Calu3 (cell line): ENCODE results near the gene KDM4B. TPM values are rescaled to one million over a fixed set of nuclear protein-coding genes. Genes with fewer than 3 reads are reported as not detected.

Experiments used
- BruUV-seq: library from RNA; stranded (reverse); fragments of 400-500 nt; replicated peaks from 2 replicates; lab custom pipeline; 2021; lab: Mats Ljungman, UMichigan
- CTCF ChIA-PET: fragments of 300-600 bp; sonication (Branson Sonifier 250); formaldehyde crosslinking; loops from one replicate; lab custom pipeline; 2022; ENCODE audit warnings: antibody characterized with exemption; lab: Charles Lee
- DNase-seq: peaks from one replicate; pipeline ENCODE4 v3.0.0; 2022
- H3K27ac Mint-ChIP-seq: one replicate; pipeline ENCODE4 v1.8.0; 2022; ENCODE audit warnings: mixed read lengths; ENCODE audit not compliant: unreplicated experiment
- H3K27me3 Mint-ChIP-seq: one replicate; pipeline ENCODE4 v1.8.0; 2022; ENCODE audit warnings: mixed read lengths; ENCODE audit not compliant: unreplicated experiment
- H3K36me3 Mint-ChIP-seq: one replicate; pipeline ENCODE4 v1.8.0; 2022; ENCODE audit warnings: mild to moderate bottlenecking, moderate library complexity, mixed read lengths; ENCODE audit not compliant: insufficient read depth, unreplicated experiment
- H3K4me1 Mint-ChIP-seq: one replicate; pipeline ENCODE4 v1.8.0; 2022; ENCODE audit warnings: mild to moderate bottlenecking, low read depth, mixed read lengths; ENCODE audit not compliant: unreplicated experiment
- H3K4me3 Mint-ChIP-seq: one replicate; pipeline ENCODE4 v1.8.0; 2022; ENCODE audit warnings: mild to moderate bottlenecking, low read depth, moderate library complexity, mixed read lengths; ENCODE audit not compliant: unreplicated experiment
- H3K9me3 Mint-ChIP-seq: one replicate; pipeline ENCODE4 v1.8.0; 2022; ENCODE audit warnings: low read depth, mixed read lengths; ENCODE audit not compliant: unreplicated experiment
- CTCF ChIP-seq: fragments of 200-600 bp; IDR thresholded peaks from one replicate; pipeline ENCODE4 v1.8.0; 2022; ENCODE audit warnings: antibody characterized with exemption; ENCODE audit not compliant: unreplicated experiment
- intact Hi-C: fragments of 100-400 bp; cut with micrococcal nuclease; formaldehyde crosslinking; loops from one replicate; pipeline ENCODE4 v1.10.0; 2022; ENCODE audit not compliant: unreplicated experiment
- total RNA-seq: library from RNA; stranded (reverse); gene quantifications from 2 replicates; pipeline ENCODE4 v1.2.3, GENCODE V29; 2022

Gene KDM4B
- total RNA-seq, 1 experiment from 2014 or later: 13.9 TPM

GRCh38 chr19:5113633-5114586 lies 145.0 kb downstream of the KDM4B start:
- no peaks in the 10 kb centered on the region for H3K36me3 Mint-ChIP-seq
- no peaks in the 10 kb centered on the region for H3K4me1 Mint-ChIP-seq
- no peak for DNase-seq
- CTCF ChIA-PET: no interaction called here
- intact Hi-C loops: no loop called here
- no TSS peak for BruUV-seq
- TF ChIP-seq CTCF: no peak
- no peak overlapping the region for H3K4me3 Mint-ChIP-seq
- H3K27ac Mint-ChIP-seq: no peak overlapping the region
- no peaks in the 10 kb centered on the region for H3K27me3 Mint-ChIP-seq
- H3K9me3 Mint-ChIP-seq: peaks cover 3% of the 10 kb centered on the region

- Mint-ChIP-seq H3K4me1 (no peaks in the 10 kb centered on the region), H3K4me3 (no peak overlapping the region), H3K9me3 (peaks cover 3% of the 10 kb centered on the region), H3K27me3 (no peaks in the 10 kb centered on the region), H3K27ac (no peak overlapping the region), H3K36me3 (peaks cover 4% of the 10 kb centered on the region)
- DNase-seq: no peak
- CTCF ChIA-PET: no interaction called here
- no peak for TF ChIP-seq CTCF
- no TSS peak for BruUV-seq
- intact Hi-C loops: no loop called here
Observed at GRCh38 chr19:5114727-5115126, 145.8 kb downstream of the KDM4B start.

- no peak for TF ChIP-seq CTCF
- CTCF ChIA-PET: no interaction called here
- Mint-ChIP-seq H3K9me3 (peaks cover 3% of the 10 kb centered on the region), H3K36me3 (peaks cover 4% of the 10 kb centered on the region), H3K4me3 (no peak overlapping the region), H3K27me3 (no peaks in the 10 kb centered on the region), H3K27ac (no peak overlapping the region), H3K4me1 (no peaks in the 10 kb centered on the region)
- no peak for DNase-seq
- intact Hi-C loops: no loop called here
- no TSS peak for BruUV-seq
Observed at GRCh38 chr19:5115351-5115750, 146.4 kb downstream of the KDM4B start.

GRCh38 chr19:5115771-5116202 lies 146.9 kb downstream of the KDM4B start:
- BruUV-seq: no TSS peak
- H3K4me3 Mint-ChIP-seq: no peak overlapping the region
- no peaks in the 10 kb centered on the region for H3K4me1 Mint-ChIP-seq
- CTCF ChIA-PET: no interaction called here
- no peak for DNase-seq
- peaks cover 5% of the 10 kb centered on the region for H3K36me3 Mint-ChIP-seq
- H3K9me3 Mint-ChIP-seq: peaks cover 3% of the 10 kb centered on the region
- intact Hi-C loops: no loop called here
- TF ChIP-seq CTCF: no peak
- no peak overlapping the region for H3K27ac Mint-ChIP-seq
- H3K27me3 Mint-ChIP-seq: no peaks in the 10 kb centered on the region
